Measurements from ENCODE around the gene TSEN34.
"Not testable (repeated sequence)": the region's sequence is repeated elsewhere in the genome, so short reads cannot be mapped to it uniquely, and the experiment has no call there.

The TSEN34 gene

DNA sequence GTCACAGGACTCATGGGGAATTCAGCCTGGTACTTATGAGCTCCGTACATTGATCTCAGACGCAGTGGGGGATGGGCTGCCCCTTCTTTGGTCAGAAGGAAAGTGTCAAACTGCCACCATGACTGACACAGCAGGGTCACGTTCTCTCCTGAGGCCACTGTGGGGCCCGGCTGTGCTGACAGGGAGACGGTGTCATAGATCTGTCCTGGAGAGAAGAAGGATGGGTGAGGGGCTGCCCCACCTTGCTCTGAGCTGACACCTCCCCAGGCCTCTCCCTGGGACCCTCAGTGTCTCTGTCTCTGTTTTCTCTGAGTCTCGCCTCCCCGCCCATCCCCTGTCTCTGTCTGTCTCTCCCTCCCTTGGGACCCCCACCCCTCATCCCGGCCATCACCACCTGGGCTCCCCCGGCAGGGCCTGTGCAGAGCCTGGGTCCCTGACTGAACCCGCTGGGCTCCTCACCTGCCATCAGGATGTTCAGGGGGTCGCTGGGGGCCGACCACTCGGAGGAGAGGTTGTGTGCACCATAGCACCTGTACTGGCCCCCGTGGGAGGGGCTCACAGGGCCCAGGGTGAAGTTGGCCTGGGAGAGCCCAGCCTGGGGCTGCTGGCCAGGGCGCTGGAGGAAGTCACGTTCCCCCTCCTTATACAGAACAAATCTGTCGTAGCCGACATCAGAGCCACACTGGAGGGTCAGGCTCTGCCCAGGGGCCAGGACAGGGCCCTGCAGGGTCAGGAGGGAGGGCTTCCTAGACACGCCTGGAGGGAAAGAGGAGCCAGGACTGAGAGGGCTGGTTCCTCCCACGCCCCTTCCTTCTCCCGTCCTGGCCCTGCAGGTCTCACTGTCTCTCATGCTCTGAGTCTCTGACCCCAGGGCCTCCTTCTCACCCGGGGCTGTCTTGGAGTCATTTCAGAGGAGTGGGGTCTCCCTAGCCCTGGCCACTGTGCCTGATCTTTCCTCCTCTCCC lies 49.5 kb downstream of the TSEN34 start:
- DNase-seq, result not testable (repeated sequence)

DNA sequence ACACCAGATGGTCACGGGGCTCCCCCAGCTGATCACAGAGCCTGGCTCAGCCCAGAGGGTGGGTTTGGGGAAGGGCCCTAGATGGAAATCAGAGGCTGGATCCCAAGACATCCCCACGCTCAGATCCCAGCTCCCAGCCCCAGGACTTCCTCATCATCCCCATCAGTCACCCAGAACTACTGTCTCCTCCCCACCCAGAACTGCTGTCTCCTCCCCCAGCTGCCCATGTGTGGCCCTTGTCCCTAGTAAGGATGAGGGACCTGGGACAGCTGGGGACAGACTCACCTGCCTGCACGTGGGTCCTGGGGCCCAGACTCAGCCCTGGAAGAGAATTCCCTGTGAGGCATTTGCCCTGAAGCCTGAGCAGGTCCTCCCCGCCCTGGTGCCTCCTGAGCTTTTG lies 51.1 kb downstream of the TSEN34 start:
- not testable (repeated sequence) for DNase-seq

DNA sequence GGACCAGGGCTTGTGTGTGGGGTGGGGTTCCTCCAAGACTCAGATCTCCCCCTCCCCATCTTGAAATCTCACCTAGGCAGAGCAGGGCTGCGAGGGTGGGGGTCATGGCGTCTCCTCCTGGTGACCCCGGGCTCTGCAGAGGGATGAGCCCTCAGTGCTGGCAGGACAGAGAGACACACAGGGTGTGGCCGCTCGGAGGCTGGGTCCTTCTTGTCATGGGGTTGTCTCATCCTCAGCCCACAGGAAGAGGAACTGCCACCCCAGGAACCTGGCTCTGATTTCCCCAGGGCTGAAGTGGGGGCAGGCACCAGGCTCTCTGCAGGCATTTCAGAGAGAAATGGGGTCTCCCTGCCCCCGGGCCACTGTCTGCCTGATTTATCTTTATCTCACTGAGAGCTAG lies 51.5 kb downstream of the TSEN34 start, which contains the start of gene LILRA6:
LILRA6 (minus strand) TSS at position 145 of the 400 bp plus-strand sequence.
- not testable (repeated sequence) for DNase-seq

DNA sequence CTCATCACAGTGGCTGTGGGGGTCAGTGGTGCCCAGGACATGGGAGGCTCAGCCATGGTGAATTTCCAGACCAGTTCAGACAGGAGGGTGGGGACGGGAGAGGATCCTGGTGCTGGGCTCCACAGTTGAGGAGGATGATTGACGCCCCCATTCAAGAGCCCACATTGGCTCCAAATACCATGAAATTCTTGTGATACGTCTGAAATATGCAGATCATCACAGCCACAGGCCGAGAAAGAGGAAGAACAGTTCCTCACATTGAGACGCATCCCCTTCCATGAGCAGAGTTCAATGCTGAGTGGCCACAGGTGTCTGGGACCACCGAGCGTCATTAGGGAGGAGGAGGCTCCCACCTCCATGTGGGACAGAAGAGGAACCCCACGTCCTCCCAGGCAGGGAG lies 52.7 kb downstream of the TSEN34 start:
- not testable (repeated sequence) for DNase-seq

All from stimulated activated CD4-positive, alpha-beta T cell treated with anti-CD3 and anti-CD28 coated beads, Interleukin-15, amount 100 ng/mL, for 24 hours (primary cell).